GM18519 (cell line): Measurements from ENCODE around the gene SIM1.

ENCODE experiments used
- ATAC-seq: cut with Tn5 transposase; IDR thresholded peaks from one replicate; pipeline ENCODE4 v1.9.1; 2021; ENCODE audit warnings: mild to moderate bottlenecking, moderate library complexity; ENCODE audit not compliant: unreplicated experiment, low FRiP score

SIM1 gene

GRCh38 chr6:100433726-100434435 lies 30.8 kb downstream of the SIM1 start:
- no peak for ATAC-seq

- no peak for ATAC-seq
Observed at GRCh38 chr6:100432136-100432535, 32.6 kb downstream of the SIM1 start.

- ATAC-seq = no peak
Observed at GRCh38 chr6:100430962-100431361, 33.8 kb downstream of the SIM1 start.

GRCh38 chr6:100427452-100427851 lies 37.3 kb downstream of the SIM1 start:
- ATAC-seq = no peak

GRCh38 chr6:100426744-100427338 lies 37.9 kb downstream of the SIM1 start:
- no peak for ATAC-seq

- ATAC-seq = no peak
Observed at GRCh38 chr6:100426241-100426640, 38.5 kb downstream of the SIM1 start.

- no peak for ATAC-seq
Observed at GRCh38 chr6:100420711-100421110, 44.0 kb downstream of the SIM1 start.

GRCh38 chr6:100417036-100417435 lies 47.7 kb downstream of the SIM1 start:
- ATAC-seq = no peak

GRCh38 chr6:100415768-100416167 lies 49.0 kb downstream of the SIM1 start:
- ATAC-seq = no peak

- no peak for ATAC-seq
Observed at GRCh38 chr6:100412872-100413271, 51.8 kb downstream of the SIM1 start.

GRCh38 chr6:100404051-100404450 lies 60.7 kb downstream of the SIM1 start:
- ATAC-seq = no peak

GRCh38 chr6:100393493-100393892 lies 71.2 kb downstream of the SIM1 start:
- no peak for ATAC-seq

GRCh38 chr6:100392423-100392822 lies 72.3 kb downstream of the SIM1 start:
- no peak for ATAC-seq

GRCh38 chr6:100388868-100389519 lies 75.7 kb downstream of the SIM1 start:
- no peak for ATAC-seq

GRCh38 chr6:100382767-100383195 lies 81.9 kb downstream of the SIM1 start:
- no peak for ATAC-seq

GRCh38 chr6:100382031-100382430 lies 82.7 kb downstream of the SIM1 start:
- no peak for ATAC-seq

GRCh38 chr6:100381111-100381510 lies 83.6 kb downstream of the SIM1 start:
- ATAC-seq = no peak

- no peak for ATAC-seq
Observed at GRCh38 chr6:100379386-100379785, 85.3 kb downstream of the SIM1 start.

GRCh38 chr6:100378576-100378975 lies 86.1 kb downstream of the SIM1 start:
- no peak for ATAC-seq

- ATAC-seq = no peak
Observed at GRCh38 chr6:100376103-100376502, 88.6 kb downstream of the SIM1 start.

GRCh38 chr6:100372326-100373091 lies 92.2 kb downstream of the SIM1 start:
- no peak for ATAC-seq
